Measurements from ENCODE around the gene SPATA13. TPM values are rescaled to one million over a fixed set of nuclear protein-coding genes. Genes with fewer than 3 reads are reported as not detected.

The SPATA13 gene
- total RNA-seq, 1 experiment from 2014 or later, result 2.1 TPM

Small RNA genes within 50 kb of the gene (small RNA-seq; reads per million reads assigned to genes)
- gene MIR2276, result not detected

Other genes starting within 250 kb of the SPATA13 start
- gene C1QTNF9, start 148.9 kb downstream of the SPATA13 start, total RNA-seq (2014; rRNA removed; shearing (Covaris generic); ENCODE audit: low replicate concordance), result not detected in 2 replicates

All from Karpas-422 (cell line).